ENCODE measurements around the gene SCUBE3. TPM values are rescaled to one million over a fixed set of nuclear protein-coding genes. Genes with fewer than 3 reads are reported as not detected.

Gene SCUBE3
- total RNA-seq, 1 donor from 2014 or later, result 0.49 TPM

GRCh38 chr6:35181308-35181932 is 32.3 kb upstream of the SCUBE3 start:
- Histone ChIP-seq H3K27ac (no peak overlapping the region), H3K4me1 (peaks cover 25% of the 10 kb centered on the region), H3K9me3 (no peaks in the 10 kb centered on the region), H3K27me3 (no peaks in the 10 kb centered on the region), H3K4me3 (no peak overlapping the region), H3K36me3 (no peaks in the 10 kb centered on the region)
- DNase-seq (ENCODE audit: extremely low spot score in 2 of 2), result no peak
- TF ChIP-seq POLR2AphosphoS5 (IDR thresholded peaks at IDR 0.05; ENCODE audit: insufficient read depth in 1 of 2, low read depth in 1 of 2) (no peak), POLR2A (IDR thresholded peaks at IDR 0.05) (no peak), CTCF (IDR thresholded peaks at IDR 0.05) (no peak)
- intact Hi-C loops (cut with DNase I), result no loop called here

- Histone ChIP-seq H3K4me1 (peaks cover 25% of the 10 kb centered on the region), H3K9me3 (no peaks in the 10 kb centered on the region), H3K27me3 (no peaks in the 10 kb centered on the region), H3K4me3 (no peak overlapping the region), H3K27ac (no peak overlapping the region), H3K36me3 (no peaks in the 10 kb centered on the region)
- no peak for DNase-seq (ENCODE audit: extremely low spot score in 2 of 2)
- peak in 1 of 2 donors; percentile 35 for TF ChIP-seq POLR2AphosphoS5 (IDR thresholded peaks at IDR 0.05; ENCODE audit: insufficient read depth in 1 of 2, low read depth in 1 of 2)
- TF ChIP-seq CTCF (IDR thresholded peaks at IDR 0.05), result no peak
- intact Hi-C loops (cut with DNase I), result no loop called here
These were observed 31.7 kb upstream of the SCUBE3 start for GRCh38 chr6:35181933-35182612.

- Histone ChIP-seq H3K9me3 (no peaks in the 10 kb centered on the region), H3K36me3 (no peaks in the 10 kb centered on the region), H3K4me3 (no peak overlapping the region), H3K27ac (no peak overlapping the region), H3K4me1 (peaks cover 25% of the 10 kb centered on the region), H3K27me3 (no peaks in the 10 kb centered on the region)
- no peak for DNase-seq (ENCODE audit: extremely low spot score in 2 of 2)
- TF ChIP-seq POLR2AphosphoS5 (IDR thresholded peaks at IDR 0.05; ENCODE audit: insufficient read depth in 1 of 2, low read depth in 1 of 2) (no peak), POLR2A (IDR thresholded peaks at IDR 0.05) (no peak)
- intact Hi-C loops (cut with DNase I), result no loop called here
These were observed 30.5 kb upstream of the SCUBE3 start for GRCh38 chr6:35183281-35183680.

- H3K4me3 ChIP-seq, result no peak overlapping the region
- intact Hi-C loops (cut with DNase I), result no loop called here
- TF ChIP-seq POLR2A (IDR thresholded peaks at IDR 0.05) (no peak), POLR2AphosphoS5 (IDR thresholded peaks at IDR 0.05; ENCODE audit: insufficient read depth in 1 of 2, low read depth in 1 of 2) (no peak), CTCF (IDR thresholded peaks at IDR 0.05) (no peak)
These were observed 29.8 kb upstream of the SCUBE3 start for GRCh38 chr6:35183935-35184334.

GRCh38 chr6:35184580-35185301 is 29.0 kb upstream of the SCUBE3 start:
- DNase-seq (ENCODE audit: extremely low spot score in 2 of 2), result no peak
- H3K36me3 ChIP-seq, result no peaks in the 10 kb centered on the region
- H3K9me3 ChIP-seq, result no peaks in the 10 kb centered on the region
- H3K4me3 ChIP-seq, result no peak overlapping the region
- intact Hi-C loops (cut with DNase I), result no loop called here
- no peaks in the 10 kb centered on the region for H3K27me3 ChIP-seq
- TF ChIP-seq POLR2A (IDR thresholded peaks at IDR 0.05), result no peak
- TF ChIP-seq POLR2AphosphoS5 (IDR thresholded peaks at IDR 0.05; ENCODE audit: insufficient read depth in 1 of 2, low read depth in 1 of 2), result no peak
- peaks cover 22% of the 10 kb centered on the region for H3K4me1 ChIP-seq
- no peak overlapping the region for H3K27ac ChIP-seq

More at GRCh38 chr6:35183935-35184334, 29.8 kb upstream of the SCUBE3 start:
- Histone ChIP-seq H3K9me3 (no peaks in the 10 kb centered on the region), H3K4me1 (peaks cover 25% of the 10 kb centered on the region), H3K27me3 (no peaks in the 10 kb centered on the region), H3K36me3 (no peaks in the 10 kb centered on the region), H3K27ac (no peak overlapping the region)
- DNase-seq (ENCODE audit: extremely low spot score in 2 of 2), result no peak
